GM18517 (cell line): ENCODE results near the gene COL4A2.
"Not testable (repeated sequence)": the region's sequence is repeated elsewhere in the genome, so short reads cannot be mapped to it uniquely, and the experiment has no call there.

Source experiments
- ATAC-seq: cut with Tn5 transposase; IDR thresholded peaks from one replicate; pipeline ENCODE4 v1.9.1; 2021; ENCODE audit warnings: mild to moderate bottlenecking, moderate library complexity; ENCODE audit not compliant: unreplicated experiment

The COL4A2 gene

DNA sequence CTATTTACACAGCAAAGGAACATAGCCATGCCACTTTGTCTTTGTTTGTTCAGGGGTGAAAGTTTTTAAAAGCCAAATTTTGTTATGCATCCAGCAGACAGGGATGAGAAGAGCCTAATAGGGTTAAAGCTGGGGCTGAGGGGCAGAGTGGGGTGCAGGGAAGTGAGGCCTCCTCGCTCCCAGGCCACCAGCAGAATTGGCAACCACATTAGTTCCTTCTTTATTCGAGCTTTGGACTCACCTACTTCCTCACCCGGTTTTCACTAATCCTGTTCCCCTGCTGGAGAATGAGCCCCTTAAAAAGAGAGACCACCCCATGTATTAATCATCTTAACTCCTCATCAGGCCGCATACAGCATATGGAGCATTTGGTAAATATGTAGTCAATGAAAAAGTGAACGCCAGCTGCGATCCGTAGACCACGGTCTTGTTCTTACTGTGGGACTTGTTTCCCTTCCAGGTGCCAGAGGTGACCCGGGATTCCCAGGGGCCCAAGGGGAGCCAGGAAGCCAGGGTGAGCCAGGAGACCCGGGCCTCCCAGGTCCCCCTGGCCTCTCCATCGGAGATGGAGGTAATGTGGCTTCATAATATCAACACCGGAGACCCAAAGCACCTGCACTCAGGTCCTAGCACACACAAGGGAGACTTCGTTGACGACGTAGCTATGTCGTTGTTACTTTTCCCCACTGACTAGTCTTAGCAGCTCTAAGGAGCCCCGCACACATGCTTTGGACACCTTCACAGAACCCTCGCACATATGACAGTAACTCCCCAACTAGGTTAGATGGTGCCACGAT, 142.3 kb downstream of the COL4A2 start:
- no peak for ATAC-seq

DNA sequence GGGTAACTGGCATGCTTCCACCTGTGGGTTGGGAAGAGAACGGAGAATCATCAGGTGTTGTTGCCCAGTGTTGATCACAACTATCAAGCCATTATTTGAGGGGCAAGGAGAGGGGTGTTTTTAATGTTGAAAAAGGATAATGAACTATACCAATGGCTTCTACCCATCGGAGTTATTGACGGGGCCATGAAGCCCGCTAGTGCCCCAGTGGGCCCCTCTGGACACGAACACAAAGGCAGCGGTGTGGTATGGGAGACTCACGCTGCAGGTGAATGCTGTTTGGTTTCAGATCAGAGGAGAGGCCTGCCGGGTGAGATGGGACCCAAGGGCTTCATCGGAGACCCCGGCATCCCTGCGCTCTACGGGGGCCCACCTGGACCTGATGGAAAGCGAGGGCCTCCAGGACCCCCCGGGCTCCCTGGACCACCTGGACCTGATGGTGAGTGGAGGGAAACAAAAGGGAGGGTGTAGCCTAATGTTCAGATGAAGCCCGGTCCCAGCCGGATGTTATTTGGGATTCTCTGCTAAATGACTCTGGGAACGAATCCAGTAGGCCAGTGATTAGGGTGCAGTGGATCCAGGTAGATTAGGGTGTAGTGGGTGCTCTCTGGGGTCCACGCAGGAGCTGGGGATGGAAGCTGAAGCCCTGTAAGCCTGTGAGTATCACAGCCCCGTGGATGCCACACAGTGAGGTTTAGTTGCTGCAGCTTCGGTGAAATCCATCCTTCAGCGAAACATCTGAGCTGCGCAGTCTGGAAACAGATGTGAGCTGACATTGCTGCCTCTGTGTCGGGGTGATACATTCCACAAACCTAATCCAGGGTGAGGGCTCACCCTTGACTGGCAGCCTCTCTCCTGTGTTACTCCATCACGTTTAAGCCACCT, 143.2 kb downstream of the COL4A2 start:
- no peak for ATAC-seq

DNA sequence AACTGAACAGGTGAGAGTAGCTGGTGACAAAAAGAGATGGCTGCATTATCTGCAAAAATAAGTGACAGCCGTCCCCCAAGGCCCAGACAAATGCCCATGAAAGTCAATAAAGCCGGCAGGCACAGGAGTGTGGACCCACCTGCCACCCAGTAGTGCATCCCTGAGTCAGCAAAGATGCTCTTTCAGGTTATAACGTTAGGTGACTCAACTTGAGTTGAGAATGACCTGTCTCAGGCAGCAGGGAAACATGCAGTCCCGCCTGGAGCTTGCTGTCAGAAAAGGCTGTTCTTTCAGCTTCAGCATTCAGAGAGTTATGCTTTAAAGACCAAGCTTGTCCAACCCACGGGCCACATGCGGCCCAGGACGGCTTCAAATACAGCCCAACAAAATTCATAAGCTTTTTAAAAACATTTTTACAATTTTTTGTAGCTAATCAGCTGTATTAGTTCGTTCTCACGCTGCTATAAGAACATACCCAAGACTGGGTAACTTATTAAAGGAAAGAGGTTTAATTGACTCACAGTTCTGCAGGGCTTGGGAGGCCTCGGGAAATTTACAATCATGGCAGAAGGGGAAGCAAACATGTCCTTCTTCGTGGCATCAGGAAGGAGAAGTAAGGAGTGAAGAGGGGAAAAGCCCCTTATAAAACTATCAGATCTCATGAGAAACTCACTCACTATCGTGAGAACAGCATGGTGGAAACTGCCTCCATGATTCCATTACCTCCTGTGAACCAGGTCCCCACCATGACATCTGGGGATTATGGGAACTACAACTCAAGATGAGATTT, 144.1 kb downstream of the COL4A2 start:
- ATAC-seq, result no peak

DNA sequence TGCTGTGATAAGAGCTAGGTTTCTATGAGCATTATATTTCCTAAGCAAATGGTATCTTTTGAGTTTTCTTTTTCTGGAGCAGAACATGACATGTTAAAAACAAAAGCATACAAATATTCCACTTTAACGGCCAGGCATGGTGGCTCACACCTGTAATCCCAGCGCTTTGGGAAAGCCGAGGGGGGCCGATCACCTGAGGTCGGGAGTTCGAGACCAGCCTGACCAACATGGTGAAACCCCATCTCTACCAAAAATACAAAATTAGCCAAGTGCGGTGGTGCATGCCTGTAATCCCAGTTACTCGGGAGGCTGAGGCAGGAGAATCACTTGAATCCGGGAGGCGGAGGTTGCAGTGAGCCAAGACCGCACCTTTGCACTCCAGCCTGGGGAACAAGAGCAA, 146.0 kb downstream of the COL4A2 start:
- not testable (repeated sequence) for ATAC-seq

DNA sequence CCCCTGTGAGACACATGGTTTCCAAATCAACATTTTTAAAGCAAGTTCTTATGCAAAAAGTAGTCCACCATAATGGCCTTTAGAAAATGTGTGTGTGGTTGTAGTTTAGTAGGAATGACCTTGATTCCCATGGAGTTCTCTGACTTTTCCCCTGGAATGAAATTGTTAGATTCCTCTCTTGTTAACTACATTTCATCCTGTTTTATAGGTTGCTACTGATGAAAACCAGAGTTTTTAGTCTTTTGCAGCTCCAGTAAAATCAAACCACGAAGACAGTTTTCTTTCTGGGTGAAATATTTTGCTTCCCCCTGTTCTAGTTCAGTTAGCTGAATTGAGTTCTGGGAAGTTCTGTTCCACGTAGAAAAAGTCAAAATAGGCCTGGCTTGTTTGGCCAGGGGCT, 146.7 kb downstream of the COL4A2 start:
- no peak for ATAC-seq

DNA sequence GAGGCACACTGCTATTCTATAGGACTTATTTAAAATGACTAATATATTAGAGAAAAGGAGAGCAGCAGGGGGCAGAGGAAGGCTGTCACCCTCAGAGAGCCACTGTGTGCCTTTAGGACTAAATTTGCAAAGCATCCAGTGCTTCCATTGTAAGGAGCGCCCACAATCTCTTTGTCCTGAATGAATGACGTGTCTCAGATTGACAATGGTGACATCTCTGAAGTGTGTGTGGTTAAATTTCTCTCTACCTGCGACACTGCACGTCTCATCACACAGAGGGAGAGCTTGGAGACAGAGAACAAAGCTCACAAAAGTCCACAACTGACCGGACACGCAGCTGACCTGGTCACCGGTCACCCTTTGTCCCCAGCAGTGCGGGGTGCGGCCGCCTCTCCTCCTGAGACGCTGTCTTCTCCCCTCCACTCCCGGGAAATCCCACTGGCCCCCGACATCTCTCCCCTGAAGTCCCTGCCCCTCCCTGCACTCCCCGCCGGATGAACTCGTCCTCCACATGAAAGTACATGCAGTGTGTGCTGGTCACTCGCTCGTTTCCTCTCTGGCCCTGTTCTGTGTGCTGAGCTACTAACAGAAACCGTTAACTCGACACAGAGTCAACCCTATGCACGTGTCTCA, 147.3 kb downstream of the COL4A2 start:
- no peak for ATAC-seq

DNA sequence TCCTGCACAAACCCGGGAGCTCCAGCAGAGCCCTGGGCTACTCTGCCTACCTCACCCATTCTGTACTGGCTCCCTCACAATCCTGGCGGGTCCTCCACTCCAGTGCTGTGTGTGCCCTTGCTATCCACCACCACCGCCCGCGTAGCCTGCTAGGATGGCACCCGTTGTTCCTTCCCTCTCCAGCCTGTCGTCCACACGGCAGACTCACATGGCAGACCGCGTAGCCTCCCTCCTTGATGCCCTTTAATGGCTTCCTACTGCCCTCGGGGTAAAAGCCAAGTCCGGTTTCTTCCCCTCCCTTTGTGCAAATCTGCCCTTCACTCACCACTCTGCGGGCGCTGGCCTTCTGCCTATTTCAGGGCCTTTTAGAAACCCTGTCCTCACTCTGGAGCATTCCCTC, 147.9 kb downstream of the COL4A2 start:
- ATAC-seq, result no peak

DNA sequence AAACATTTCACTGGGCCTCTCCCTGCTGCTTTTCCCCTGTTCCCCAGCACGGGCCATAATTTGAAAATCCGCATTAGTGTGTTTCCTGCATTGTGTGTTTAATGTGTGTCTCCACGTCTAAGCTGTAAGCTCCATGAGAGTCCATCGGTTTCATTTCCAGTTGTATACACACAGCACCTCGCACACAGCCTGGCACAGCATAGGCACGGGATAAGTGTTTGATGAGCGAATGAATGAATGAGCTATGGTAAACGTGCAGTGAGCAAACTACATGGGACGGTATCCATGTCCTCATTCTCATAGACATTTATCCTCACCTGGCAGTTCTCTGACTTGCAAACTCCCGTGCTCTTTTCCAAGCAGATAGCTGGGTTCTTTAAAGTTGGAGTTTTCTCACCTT, 148.4 kb downstream of the COL4A2 start:
- no peak for ATAC-seq

DNA sequence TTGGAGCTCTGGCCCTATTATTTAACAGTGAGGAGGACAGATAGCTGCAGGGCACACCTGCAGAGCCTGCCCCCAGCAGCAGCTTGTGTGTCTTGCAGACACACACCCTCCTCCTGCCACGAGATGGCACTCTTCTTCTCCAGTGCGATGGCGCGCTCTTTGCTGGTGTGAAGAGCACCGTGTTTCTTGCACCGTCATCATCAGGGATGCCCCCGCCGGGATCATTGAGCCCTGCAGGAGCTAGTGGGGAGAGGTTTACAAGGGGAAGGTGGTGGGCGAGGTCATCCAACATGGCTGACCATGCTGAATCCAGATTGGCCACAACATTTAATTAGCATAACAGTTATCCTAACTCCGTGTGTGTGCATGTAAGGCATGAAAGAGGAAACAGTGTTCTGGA, 148.9 kb downstream of the COL4A2 start:
- peak; percentile 97 for ATAC-seq

DNA sequence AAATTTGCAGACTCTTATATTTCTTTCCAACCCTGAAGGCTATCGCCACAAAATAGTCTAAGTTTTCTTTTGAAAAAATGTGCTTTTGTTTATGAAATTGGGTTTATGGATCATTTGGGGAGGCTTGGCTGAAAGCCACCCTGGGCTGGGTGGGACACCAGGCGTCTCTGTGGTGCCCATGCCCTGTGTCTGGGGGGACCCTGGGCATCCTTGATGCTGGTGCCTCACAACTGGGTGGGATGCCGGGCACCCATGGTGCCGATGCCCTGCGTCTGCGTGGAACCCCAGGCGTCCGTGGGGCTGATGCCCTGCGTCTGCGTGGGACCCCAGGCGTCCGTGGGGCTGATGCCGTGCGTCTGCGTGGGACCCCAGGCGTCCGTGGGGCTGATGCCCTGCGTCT, 149.5 kb downstream of the COL4A2 start:
- ATAC-seq, result no peak

DNA sequence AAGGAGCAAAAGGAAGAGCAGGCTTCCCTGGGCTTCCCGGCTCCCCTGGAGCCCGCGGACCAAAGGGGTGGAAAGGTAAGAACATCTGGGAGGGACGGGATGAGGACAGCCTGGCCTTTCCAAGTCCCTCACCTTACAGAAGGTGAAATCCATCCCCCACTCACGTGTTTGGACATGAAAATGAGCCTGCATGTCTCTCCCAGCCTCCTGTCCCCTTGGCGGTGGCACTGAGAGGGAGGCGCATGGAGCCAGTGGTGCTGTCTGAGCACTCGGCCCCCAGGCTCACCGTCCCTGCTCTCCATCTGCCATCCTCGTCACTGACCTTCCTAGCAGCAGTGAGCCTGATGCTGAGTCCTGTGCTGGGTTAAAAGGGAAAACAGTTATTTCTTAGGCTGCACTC, 150.3 kb downstream of the COL4A2 start:
- no peak for ATAC-seq

DNA sequence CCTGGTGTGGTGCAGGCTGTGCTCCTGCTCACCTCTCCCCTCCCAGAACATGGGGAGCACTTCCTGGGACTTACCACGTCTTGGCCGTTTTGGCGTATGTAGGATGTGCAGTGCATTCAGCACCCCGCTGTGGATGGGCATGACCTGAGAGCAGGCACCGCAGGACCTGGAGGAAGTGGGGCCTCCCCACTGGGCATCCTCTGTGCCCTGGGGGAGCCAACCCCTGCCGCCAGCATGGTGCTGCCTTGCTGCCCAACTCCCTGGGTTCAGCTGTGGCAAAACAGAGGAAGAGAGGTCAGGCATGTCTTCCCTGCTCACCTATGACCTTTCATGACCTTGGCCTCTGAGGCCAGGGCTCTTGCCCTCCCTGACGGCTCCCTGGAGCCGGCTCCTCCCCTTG, 150.9 kb downstream of the COL4A2 start:
- no peak for ATAC-seq

DNA sequence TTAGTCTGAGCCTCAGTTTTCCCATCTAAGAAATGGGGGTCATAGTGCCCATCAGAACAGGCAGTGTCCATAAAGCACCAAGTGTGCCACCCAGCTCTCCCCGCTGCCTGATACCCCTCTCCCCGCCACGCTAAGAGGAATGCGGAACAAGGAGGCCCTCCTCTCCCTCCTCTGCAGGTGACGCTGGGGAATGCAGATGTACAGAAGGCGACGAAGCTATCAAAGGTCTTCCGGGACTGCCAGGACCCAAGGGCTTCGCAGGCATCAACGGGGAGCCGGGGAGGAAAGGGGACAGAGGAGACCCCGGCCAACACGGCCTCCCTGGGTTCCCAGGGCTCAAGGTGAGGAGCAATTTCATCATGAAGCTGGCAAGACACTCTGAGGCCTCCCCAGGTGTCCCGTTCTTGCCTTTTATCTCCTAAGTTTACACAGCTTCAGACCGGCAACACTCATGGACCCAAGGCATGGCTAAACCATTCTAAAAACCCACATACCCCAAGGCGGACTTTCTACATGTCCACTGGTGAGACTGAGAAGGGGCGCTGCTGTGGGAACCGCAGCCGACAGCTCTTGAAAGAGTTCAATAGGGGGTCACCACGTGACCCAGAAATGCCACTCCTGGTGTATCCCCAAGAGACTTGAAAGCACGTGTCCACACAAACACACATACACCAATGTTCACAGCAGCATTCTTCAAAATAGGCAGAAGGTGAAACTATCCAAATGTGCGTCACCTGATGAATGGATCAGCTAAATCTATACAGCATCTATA, 151.7 kb downstream of the COL4A2 start:
- no peak for ATAC-seq

DNA sequence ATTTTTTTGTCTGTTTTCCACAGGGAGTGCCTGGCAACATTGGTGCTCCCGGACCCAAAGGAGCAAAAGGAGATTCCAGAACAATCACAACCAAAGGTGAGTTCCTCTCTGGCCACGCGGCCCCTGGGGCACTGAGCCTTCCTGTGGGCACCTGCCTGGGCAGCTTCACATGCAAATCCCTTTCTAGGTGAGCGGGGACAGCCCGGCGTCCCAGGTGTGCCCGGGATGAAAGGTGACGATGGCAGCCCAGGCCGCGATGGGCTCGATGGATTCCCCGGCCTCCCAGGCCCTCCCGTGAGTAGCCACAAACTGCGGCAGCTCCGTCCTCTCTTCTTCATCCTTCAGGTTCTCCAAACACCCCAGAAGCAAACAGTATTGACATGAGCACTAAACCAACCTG, 155.0 kb downstream of the COL4A2 start:
- ATAC-seq, result no peak

DNA sequence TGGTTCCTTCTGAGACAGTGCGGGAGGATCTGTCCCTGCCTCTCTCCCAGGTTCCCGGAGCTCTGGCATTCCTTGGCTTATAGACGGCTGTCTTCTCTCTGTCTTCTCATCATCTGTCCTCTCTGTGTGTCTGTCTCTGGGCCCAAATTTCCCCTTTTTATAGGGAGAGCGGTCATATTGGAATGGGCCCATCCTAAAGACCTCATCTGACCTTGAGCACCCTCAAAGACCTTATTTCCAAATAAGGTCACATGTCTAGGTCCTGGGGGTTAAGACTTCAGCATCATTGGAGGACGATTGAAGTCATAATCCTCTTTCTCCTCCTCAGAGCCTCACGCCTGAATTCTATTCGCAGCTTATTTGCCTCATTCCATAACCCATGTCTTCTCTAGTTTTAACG, 156.1 kb downstream of the COL4A2 start:
- ATAC-seq, result no peak

DNA sequence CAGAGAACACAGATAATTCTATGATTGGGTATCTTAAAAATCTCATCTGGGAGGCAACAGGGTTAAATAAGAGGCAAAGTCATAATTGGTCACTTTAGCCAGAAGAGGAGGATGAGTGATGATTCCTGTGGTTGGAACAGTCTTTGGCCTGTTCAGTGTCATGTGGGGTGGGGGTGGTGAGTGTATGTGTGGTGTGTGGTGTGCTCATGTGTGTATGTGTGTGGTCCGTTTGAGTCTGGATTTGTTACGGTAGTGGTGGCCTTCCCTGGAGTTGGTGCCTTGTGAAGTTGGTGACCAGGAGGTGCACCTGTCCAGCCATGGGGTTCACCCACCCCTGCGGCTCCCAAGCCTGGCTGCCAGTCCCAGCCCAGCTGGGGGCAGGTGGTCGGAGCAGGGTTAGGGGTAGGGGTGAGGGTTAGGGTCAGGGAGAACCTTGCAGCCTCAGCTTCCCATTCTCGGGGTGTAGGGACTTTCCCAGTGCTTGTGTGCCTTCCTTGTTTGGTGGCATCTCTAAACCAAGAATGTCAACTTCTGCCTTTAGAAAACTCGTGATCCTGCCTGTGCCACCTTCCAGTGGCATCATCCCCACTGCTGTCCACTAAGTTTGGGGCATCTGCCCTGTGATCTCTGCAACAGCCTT, 156.9 kb downstream of the COL4A2 start:
- ATAC-seq, result no peak

DNA sequence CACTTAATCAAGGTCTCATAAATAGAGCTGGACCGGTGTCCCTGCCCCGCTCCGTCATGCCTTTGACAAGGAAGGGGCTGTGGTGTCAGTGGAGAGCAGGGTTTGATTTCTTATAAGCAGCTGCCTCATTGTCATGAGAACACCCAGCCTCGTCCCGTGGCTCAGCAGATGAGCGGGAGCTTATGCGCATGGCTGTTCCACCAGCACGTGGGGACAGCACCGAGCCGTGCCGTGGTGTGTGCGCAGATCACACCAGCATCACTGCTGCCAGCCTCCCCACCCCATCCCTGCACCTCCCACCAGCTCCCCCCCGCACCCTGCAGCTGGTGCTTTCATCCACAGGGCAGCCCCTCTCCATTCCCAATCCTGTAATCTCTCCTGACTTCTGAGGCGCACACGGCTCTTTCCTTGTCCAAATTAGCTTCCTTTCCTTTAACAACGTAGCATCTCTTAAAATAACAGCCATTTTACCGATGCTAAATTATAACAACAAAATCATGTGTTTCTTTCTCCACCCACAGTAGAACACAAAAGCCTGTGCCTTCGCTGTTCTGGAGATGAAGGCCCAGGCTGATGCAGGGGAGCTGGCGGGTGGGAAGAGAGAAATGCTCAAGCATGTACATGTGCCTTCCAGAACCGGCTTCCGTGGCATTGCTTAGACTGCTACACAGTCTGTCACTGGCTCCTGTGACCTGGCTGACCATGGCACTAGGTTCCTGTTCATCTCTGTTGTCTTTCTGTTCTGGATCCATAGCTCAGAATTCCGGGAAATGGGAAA, 157.7 kb downstream of the COL4A2 start:
- no peak for ATAC-seq

DNA sequence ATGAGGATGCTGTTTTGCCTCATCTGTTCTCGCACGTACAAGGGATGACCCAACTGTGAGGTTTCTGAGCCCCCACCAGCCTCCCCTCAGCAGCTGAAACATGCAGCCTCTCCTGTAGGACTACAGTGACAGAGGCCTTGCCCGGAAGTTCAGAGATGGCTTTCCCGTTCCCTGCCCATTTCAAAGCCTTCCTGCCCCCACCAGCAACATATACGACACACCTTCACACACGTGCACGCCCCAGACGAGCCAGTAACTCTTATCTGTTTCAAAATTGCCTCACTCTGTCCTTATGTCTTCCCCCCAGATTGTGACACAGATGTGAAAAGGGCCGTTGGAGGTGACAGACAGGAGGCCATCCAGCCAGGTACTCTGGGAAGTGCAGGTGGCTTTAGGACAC, 158.6 kb downstream of the COL4A2 start:
- no peak for ATAC-seq
